Adipocyte (in vitro differentiated cells): Measurements from ENCODE around the gene DVL2.
A peak's percentile ranks its signal among the peaks of the same experiment; 100 is the strongest.

Source experiments
- DNase-seq: peaks from one replicate; pipeline ENCODE4 v3.0.0-alpha.2; 2015; ENCODE audit warnings: low read depth
- H3K27me3 ChIP-seq: replicated peaks from 2 replicates; pipeline ENCODE4 v1.7.0; 2013; ENCODE audit warnings: mild to moderate bottlenecking, low read length, moderate library complexity; ENCODE audit not compliant: control insufficient read depth, insufficient read depth
- H3K36me3 ChIP-seq: 2 replicates; pipeline ENCODE4 v1.7.0; 2013; ENCODE audit warnings: low read length, mild to moderate bottlenecking, moderate library complexity; ENCODE audit not compliant: control insufficient read depth, insufficient read depth, severe bottlenecking
- H3K4me1 ChIP-seq: 2 replicates; pipeline ENCODE4 v1.7.0; 2013; ENCODE audit warnings: mild to moderate bottlenecking, low read length, moderate library complexity; ENCODE audit not compliant: control insufficient read depth, insufficient read depth
- H3K4me3 ChIP-seq: 2 replicates; pipeline ENCODE4 v1.7.0; 2013; ENCODE audit warnings: mild to moderate bottlenecking, low read length, moderate library complexity
- H3K9ac ChIP-seq: 2 replicates; pipeline ENCODE4 v1.7.0; 2013; ENCODE audit warnings: mild to moderate bottlenecking, low read length, moderate library complexity
- H3K9me3 ChIP-seq: 2 replicates; pipeline ENCODE4 v1.7.0; 2013; ENCODE audit warnings: mild to moderate bottlenecking, low read length, moderate library complexity; ENCODE audit not compliant: control insufficient read depth

Gene DVL2

GRCh38 chr17:7242717-7243452 lies 8.6 kb upstream of the DVL2 start:
- peak overlapping the region; percentile 99 for H3K9ac ChIP-seq
- peaks cover 37% of the 10 kb centered on the region for H3K36me3 ChIP-seq
- H3K4me3 ChIP-seq = peak overlapping the region; percentile 98

GRCh38 chr17:7241783-7242716 lies 7.7 kb upstream of the DVL2 start, which contains the start of gene GABARAP:
TSS of gene GABARAP (minus strand) at chr17:7242449. CDS start at chr17:7242330, 119 bp downstream.
- Histone ChIP-seq H3K9me3 (no peaks in the 10 kb centered on the region), H3K9ac (peak within 1 kb of the TSS; percentile 99), H3K36me3 (peaks cover 40% of the 10 kb centered on the region), H3K4me3 (peak within 1 kb of the TSS; percentile 98), H3K27me3 (no peaks in the 10 kb centered on the region), H3K4me1 (peaks cover 31% of the 10 kb centered on the region)
- DNase-seq = peak; percentile 98

More at GRCh38 chr17:7242717-7243452, 8.6 kb upstream of the DVL2 start:
- no peaks in the 10 kb centered on the region for H3K9me3 ChIP-seq
- no peaks in the 10 kb centered on the region for H3K27me3 ChIP-seq
- H3K4me1 ChIP-seq = peaks cover 26% of the 10 kb centered on the region
- DNase-seq = peak; percentile 98

- no peak for DNase-seq
- Histone ChIP-seq H3K9me3 (no peaks in the 10 kb centered on the region), H3K27me3 (no peaks in the 10 kb centered on the region), H3K36me3 (peaks cover 40% of the 10 kb centered on the region), H3K4me1 (peaks cover 38% of the 10 kb centered on the region), H3K9ac (peak overlapping the region; percentile 99), H3K4me3 (peak overlapping the region; percentile 98)
Observed at GRCh38 chr17:7241090-7241733, 6.9 kb upstream of the DVL2 start.

- Histone ChIP-seq H3K9ac (peak overlapping the region; percentile 99), H3K36me3 (peaks cover 42% of the 10 kb centered on the region), H3K4me1 (peaks cover 44% of the 10 kb centered on the region), H3K27me3 (no peaks in the 10 kb centered on the region), H3K4me3 (peak overlapping the region; percentile 98), H3K9me3 (no peaks in the 10 kb centered on the region)
- DNase-seq = no peak
Observed at GRCh38 chr17:7240375-7240774, 6.1 kb upstream of the DVL2 start.

GRCh38 chr17:7239091-7240027 lies 5.0 kb upstream of the DVL2 start, which contains the start of gene PHF23:
TSS of gene PHF23 (minus strand) at chr17:7239457. CDS start at chr17:7239279, 178 bp downstream.
- H3K27me3 ChIP-seq = no peaks in the 10 kb centered on the region
- no peaks in the 10 kb centered on the region for H3K9me3 ChIP-seq
- peaks cover 44% of the 10 kb centered on the region for H3K36me3 ChIP-seq
- H3K4me1 ChIP-seq = peaks cover 53% of the 10 kb centered on the region
- peak within 1 kb of the TSS; percentile 98 for H3K4me3 ChIP-seq
- peak within 1 kb of the TSS; percentile 99 for H3K9ac ChIP-seq
- peak; percentile 99 for DNase-seq

- Histone ChIP-seq H3K9ac (peak overlapping the region; percentile 98), H3K4me3 (peak overlapping the region; percentile 88), H3K9me3 (no peaks in the 10 kb centered on the region), H3K36me3 (peaks cover 39% of the 10 kb centered on the region), H3K4me1 (peaks cover 53% of the 10 kb centered on the region), H3K27me3 (no peaks in the 10 kb centered on the region)
- peak; percentile 38 for DNase-seq
Observed at GRCh38 chr17:7238420-7239090, 4.2 kb upstream of the DVL2 start.

GRCh38 chr17:7237761-7238419 lies 3.6 kb upstream of the DVL2 start:
- peak overlapping the region; percentile 88 for H3K4me3 ChIP-seq
- H3K27me3 ChIP-seq = no peaks in the 10 kb centered on the region
- H3K9ac ChIP-seq = peak overlapping the region; percentile 98
- H3K9me3 ChIP-seq = no peaks in the 10 kb centered on the region
- peak; percentile 82 for DNase-seq
- H3K36me3 ChIP-seq = peaks cover 39% of the 10 kb centered on the region
- H3K4me1 ChIP-seq = peaks cover 52% of the 10 kb centered on the region

- DNase-seq = no peak
- Histone ChIP-seq H3K27me3 (no peaks in the 10 kb centered on the region), H3K36me3 (peaks cover 39% of the 10 kb centered on the region)
Observed at GRCh38 chr17:7237266-7237760, 3.0 kb upstream of the DVL2 start.

GRCh38 chr17:7236808-7237207 lies 2.5 kb upstream of the DVL2 start:
- Histone ChIP-seq H3K4me3 (peak overlapping the region; percentile 85), H3K27me3 (no peaks in the 10 kb centered on the region), H3K4me1 (peaks cover 60% of the 10 kb centered on the region), H3K9me3 (no peaks in the 10 kb centered on the region), H3K9ac (peak overlapping the region; percentile 95), H3K36me3 (peaks cover 39% of the 10 kb centered on the region)
- DNase-seq = no peak

More at GRCh38 chr17:7237266-7237760, 3.0 kb upstream of the DVL2 start:
- peak overlapping the region; percentile 85 for H3K4me3 ChIP-seq
- H3K9ac ChIP-seq = peak overlapping the region; percentile 95
- H3K9me3 ChIP-seq = no peaks in the 10 kb centered on the region
- peaks cover 56% of the 10 kb centered on the region for H3K4me1 ChIP-seq
